Stomach (tissue), 9 donors: Measurements from ENCODE around the gene USP3. TPM values are rescaled to one million over a fixed set of nuclear protein-coding genes. Genes with fewer than 3 reads are reported as not detected.

Source experiments
- DNase-seq, 2 donors: peaks; one replicate each; pipeline versions ENCODE4 v3.0.0 to v3.0.0-alpha.2; 2013 to 2019
- H3K27ac ChIP-seq, 5 donors: fragments of 200-600 bp in 4 of 5; sonication (generic) in 4 of 5; one replicate each; pipeline ENCODE4 v1.5.1; 2013 to 2019; ENCODE audit warnings: mild to moderate bottlenecking in 1 of 5, moderate library complexity in 1 of 5
- H3K27me3 ChIP-seq, 3 donors: fragments of 200-600 bp; sonication (generic); one replicate each; pipeline ENCODE4 v1.5.1; 2017 to 2019; ENCODE audit warnings: mixed run types in 1 of 3
- H3K36me3 ChIP-seq, 4 donors: fragments of 200-600 bp; sonication (generic); 1 replicate in 3 of 4; 2 replicates in 1 of 4; pipeline ENCODE4 v1.5.1; 2016 to 2019
- H3K4me1 ChIP-seq, 4 donors: fragments of 200-600 bp; sonication (generic); one replicate each; pipeline ENCODE4 v1.5.1; 2016 to 2019
- H3K4me3 ChIP-seq, 4 donors: fragments of 200-600 bp; sonication (generic) in 3 of 4; one replicate each; pipeline ENCODE4 v1.5.1; 2016 to 2019; ENCODE audit warnings: mild to moderate bottlenecking in 1 of 4
- H3K9me3 ChIP-seq, 4 donors: fragments of 200-600 bp; sonication (generic); one replicate each; pipeline ENCODE4 v1.5.1; 2016 to 2019
- CTCF ChIP-seq, 7 experiments: fragments of 450-650 bp in 4 of 7; fragments of 200-600 bp in 3 of 7; sonication (generic) in 3 of 7; IDR thresholded peaks; one replicate each; pipeline ENCODE4 v1.5.1; 2016 to 2019; ENCODE audit warnings: antibody characterized with exemption in 7 of 7, control low read depth in 2 of 7, mild to moderate bottlenecking in 1 of 7
- EP300 ChIP-seq: sonication (generic); formaldehyde crosslinking; IDR thresholded peaks from one replicate; pipeline ENCODE4 v1.6.1; 2017; ENCODE audit warnings: antibody characterized with exemption
- POLR2A ChIP-seq, 4 donors: fragments of 450-650 bp; IDR thresholded peaks; one replicate each; pipeline ENCODE4 v1.6.1; 2016; ENCODE audit warnings: antibody characterized with exemption in 4 of 4, control low read depth in 2 of 4, mild to moderate bottlenecking in 1 of 4, moderate library complexity in 1 of 4
- POLR2AphosphoS5 ChIP-seq, 3 donors: sonication (generic); formaldehyde crosslinking; IDR thresholded peaks; one replicate each; pipeline ENCODE4 v1.6.1; 2016; ENCODE audit warnings: antibody characterized with exemption in 3 of 3
- WGBS, 5 donors: extraction: QIAGEN DNeasy Blood & Tissue Kit in 3 of 5; methylation state at CpG; one replicate each; pipeline versions ENCODE4 v1.1.5 to v1.1.7; 2013 to 2018; 5-methylcytosine and 5-hydroxymethylcytosine counted together
- intact Hi-C: fragments of 100-400 bp; cut with DNase I; formaldehyde crosslinking; loops from one replicate; pipeline ENCODE4 v1.15.1; 2023; ENCODE audit warnings: low total_unique reads
- polyA plus RNA-seq, 3 donors: library from polyadenylated mRNA; stranded (reverse); fragments of 200-250 nt; gene quantifications; one replicate each; pipeline ENCODE4 v1.2.3, GENCODE V29; 2013
- total RNA-seq, 5 donors: library from RNA; depleted of rRNA; stranded (reverse); fragments of >200 nt; gene quantifications; one replicate each; pipeline versions ENCODE4 v1.1.0 to v1.2.3, GENCODE V29; 2014 to 2016
- donor health status: healthy with polysubstance abuse.
- donor health status: Bipolar disorder and iron deficiency.
- donor health status: healthy.

The USP3 gene
- total and polyA plus RNA-seq, 8 donors = 10.5 to 174 (median 26.5) TPM

- H3K27me3 ChIP-seq = no peaks in the 10 kb centered on the region
- H3K4me3 ChIP-seq = no peak overlapping the region
- WGBS, 5 donors = 79 to 93% (median 90%) methylated on average over 1 of the region's 1 CpG
- TF ChIP-seq POLR2A (IDR thresholded peaks at IDR 0.05) (no peak), EP300 (no peak), CTCF (IDR thresholded peaks at IDR 0.05) (no peak), POLR2AphosphoS5 (IDR thresholded peaks at IDR 0.05) (no peak)
- H3K36me3 ChIP-seq = peaks cover 66 to 100% (median 100%) of the 10 kb centered on the region in 4 donors
- no peaks in the 10 kb centered on the region for H3K9me3 ChIP-seq
- H3K27ac ChIP-seq = no peak overlapping the region
- no peaks in the 10 kb centered on the region for H3K4me1 ChIP-seq
- no peak for DNase-seq
- intact Hi-C loops = no loop called here
Observed at GRCh38 chr15:63634154-63634553, 129.8 kb downstream of the USP3 start.

- Histone ChIP-seq H3K4me1 (no peaks in the 10 kb centered on the region), H3K27me3 (no peaks in the 10 kb centered on the region), H3K9me3 (no peaks in the 10 kb centered on the region), H3K27ac (no peak overlapping the region), H3K4me3 (no peak overlapping the region), H3K36me3 (peaks cover 72 to 100% (median 100%) of the 10 kb centered on the region in 4 donors)
- intact Hi-C loops = no loop called here
- TF ChIP-seq CTCF (IDR thresholded peaks at IDR 0.05) (no peak), EP300 (no peak), POLR2A (IDR thresholded peaks at IDR 0.05) (no peak), POLR2AphosphoS5 (IDR thresholded peaks at IDR 0.05) (no peak)
- 95 to 97% (median 97%) methylated on average over 9 of the region's 9 CpGs for WGBS, 5 donors
- DNase-seq = no peak
Observed at GRCh38 chr15:63636518-63637061, 132.2 kb downstream of the USP3 start.

- Histone ChIP-seq H3K4me3 (no peak overlapping the region), H3K4me1 (no peaks in the 10 kb centered on the region), H3K9me3 (no peaks in the 10 kb centered on the region), H3K27ac (no peak overlapping the region), H3K36me3 (peaks cover 58 to 100% (median 99%) of the 10 kb centered on the region in 4 donors), H3K27me3 (no peaks in the 10 kb centered on the region)
- no peak for TF ChIP-seq POLR2A (IDR thresholded peaks at IDR 0.05)
- TF ChIP-seq EP300 = no peak
- TF ChIP-seq POLR2AphosphoS5 (IDR thresholded peaks at IDR 0.05) = no peak
- no peak for TF ChIP-seq CTCF (IDR thresholded peaks at IDR 0.05)
- intact Hi-C loops = no loop called here
- DNase-seq = no peak
- WGBS, 5 donors = 91 to 100% (median 91%) methylated on average over 1 of the region's 1 CpG
Observed at GRCh38 chr15:63638839-63639238, 134.4 kb downstream of the USP3 start.

GRCh38 chr15:63640146-63640545, 135.8 kb downstream of the USP3 start:
- H3K9me3 ChIP-seq = no peaks in the 10 kb centered on the region
- H3K27me3 ChIP-seq = no peaks in the 10 kb centered on the region
- DNase-seq = no peak
- no peaks in the 10 kb centered on the region for H3K4me1 ChIP-seq
- H3K36me3 ChIP-seq = peaks cover 61 to 100% (median 99%) of the 10 kb centered on the region in 4 donors
- TF ChIP-seq POLR2AphosphoS5 (IDR thresholded peaks at IDR 0.05) (no peak), CTCF (IDR thresholded peaks at IDR 0.05) (no peak), EP300 (no peak), POLR2A (IDR thresholded peaks at IDR 0.05) (no peak)
- intact Hi-C loops = no loop called here
- no peak overlapping the region for H3K4me3 ChIP-seq
- no peak overlapping the region for H3K27ac ChIP-seq
- 96 to 98% (median 96%) methylated on average over 3 of the region's 3 CpGs for WGBS, 5 donors

Other genes starting within 250 kb of the USP3 start
- gene APH1B, start 227.0 kb upstream of the USP3 start, total RNA-seq = 10 to 100 TPM in 1 of 5 donors, 1 to 10 TPM in 3, under 1 TPM in 1; 0.45 to 23.5 (median 7.6) TPM
- gene APH1B, start 227.0 kb upstream of the USP3 start, polyA plus RNA-seq = 1 to 10 TPM in 2 of 3 donors, under 1 TPM in 1; 0.92 to 3.8 (median 2.7) TPM
- 10 to 100 TPM in 3 of 5 donors, 1 to 10 TPM in 2; 1.8 to 58.8 (median 12.5) TPM for gene CA12, start 122.7 kb upstream of the USP3 start, total RNA-seq
- 10 to 100 TPM in 1 of 3 donors, 1 to 10 TPM in 1, under 1 TPM in 1; 0.46 to 22.8 (median 2.9) TPM for gene CA12, start 122.7 kb upstream of the USP3 start, polyA plus RNA-seq
- 10 to 100 TPM in 3 of 5 donors, 1 to 10 TPM in 1, not detected in 1; 7.7 to 34.4 (median 22.9) TPM for gene FBXL22, start 92.8 kb downstream of the USP3 start, total RNA-seq
- gene FBXL22, start 92.8 kb downstream of the USP3 start, polyA plus RNA-seq = 1 to 10 TPM; 1.5 to 4.7 (median 2.3) TPM